Measurements from ENCODE around the gene WNT16.

The WNT16 gene

GRCh38 chr7:121372376-121373010 is 43.7 kb downstream of the WNT16 start:
- Histone ChIP-seq H4K20me1 (ENCODE audit: insufficient read depth, low read length, poor library complexity, severe bottlenecking) (no peaks in the 10 kb centered on the region), H3K36me3 (ENCODE audit: insufficient read depth, low read length) (peaks cover 9% of the 10 kb centered on the region; the same call in 1 of the 2 replicates), H3K4me3 (ENCODE audit: low read length, poor library complexity, severe bottlenecking) (no peak overlapping the region), H3F3A (ENCODE audit: low read depth) (0 out of 2 replicates have a peak, but pooled peaks cover 2% of the 10 kb centered on the region), H3K9me3 (ENCODE audit: insufficient read depth, low read depth, low read length) (no peaks in the 10 kb centered on the region), H3K9ac (ENCODE audit: low read depth, low read length, poor library complexity, severe bottlenecking) (no peak overlapping the region), H3K4me2 (ENCODE audit: low read depth, low read length, poor library complexity, severe bottlenecking) (peak overlapping the region; percentile 41), H3K79me2 (ENCODE audit: insufficient read depth, low read length) (no peaks in the 10 kb centered on the region), H3K4me1 (ENCODE audit: insufficient read depth, low read length, poor library complexity, severe bottlenecking) (peaks cover 25% of the 10 kb centered on the region), H2AFZ (ENCODE audit: low read length) (no peak overlapping the region), H3K9me2 (replicated peaks; ENCODE audit: low read depth, low read length) (no peaks in the 10 kb centered on the region), H3K27me3 (ENCODE audit: insufficient read depth, low read length, poor library complexity, severe bottlenecking) (no peaks in the 10 kb centered on the region)
- no peak for TF ChIP-seq EZH2phosphoT487 (IDR thresholded peaks at IDR 0.05; ENCODE audit: borderline replicate concordance)
- TF ChIP-seq, protein P1, sequence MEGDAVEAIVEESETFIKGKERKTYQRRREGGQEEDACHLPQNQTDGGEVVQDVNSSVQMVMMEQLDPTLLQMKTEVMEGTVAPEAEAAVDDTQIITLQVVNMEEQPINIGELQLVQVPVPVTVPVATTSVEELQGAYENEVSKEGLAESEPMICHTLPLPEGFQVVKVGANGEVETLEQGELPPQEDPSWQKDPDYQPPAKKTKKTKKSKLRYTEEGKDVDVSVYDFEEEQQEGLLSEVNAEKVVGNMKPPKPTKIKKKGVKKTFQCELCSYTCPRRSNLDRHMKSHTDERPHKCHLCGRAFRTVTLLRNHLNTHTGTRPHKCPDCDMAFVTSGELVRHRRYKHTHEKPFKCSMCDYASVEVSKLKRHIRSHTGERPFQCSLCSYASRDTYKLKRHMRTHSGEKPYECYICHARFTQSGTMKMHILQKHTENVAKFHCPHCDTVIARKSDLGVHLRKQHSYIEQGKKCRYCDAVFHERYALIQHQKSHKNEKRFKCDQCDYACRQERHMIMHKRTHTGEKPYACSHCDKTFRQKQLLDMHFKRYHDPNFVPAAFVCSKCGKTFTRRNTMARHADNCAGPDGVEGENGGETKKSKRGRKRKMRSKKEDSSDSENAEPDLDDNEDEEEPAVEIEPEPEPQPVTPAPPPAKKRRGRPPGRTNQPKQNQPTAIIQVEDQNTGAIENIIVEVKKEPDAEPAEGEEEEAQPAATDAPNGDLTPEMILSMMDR (conservative IDR thresholded peaks at IDR 0.05; ENCODE audit: low read length), result no peak

- no peaks in the 10 kb centered on the region for H3K79me2 ChIP-seq (ENCODE audit: insufficient read depth, low read length)
- TF ChIP-seq EZH2phosphoT487 (IDR thresholded peaks at IDR 0.05; ENCODE audit: borderline replicate concordance), result no peak
- TF ChIP-seq, protein P1 (conservative IDR thresholded peaks at IDR 0.05; ENCODE audit: low read length), result peak; percentile 32; the same call in 1 of the 2 replicates
- no peaks in the 10 kb centered on the region for H4K20me1 ChIP-seq (ENCODE audit: insufficient read depth, low read length, poor library complexity, severe bottlenecking)
- H3K9me3 ChIP-seq (ENCODE audit: insufficient read depth, low read depth, low read length), result no peaks in the 10 kb centered on the region
- no peaks in the 10 kb centered on the region for H3K9me2 ChIP-seq (replicated peaks; ENCODE audit: low read depth, low read length)
- H3K4me3 ChIP-seq (ENCODE audit: low read length, poor library complexity, severe bottlenecking), result no peak overlapping the region
- 0 out of 2 replicates have a peak, but pooled peaks cover 2% of the 10 kb centered on the region for H3F3A ChIP-seq (ENCODE audit: low read depth)
- peaks cover 25% of the 10 kb centered on the region for H3K4me1 ChIP-seq (ENCODE audit: insufficient read depth, low read length, poor library complexity, severe bottlenecking)
- H3K9ac ChIP-seq (ENCODE audit: low read depth, low read length, poor library complexity, severe bottlenecking), result no peak overlapping the region
- peaks cover 15% of the 10 kb centered on the region; the same call in 1 of the 2 replicates for H3K36me3 ChIP-seq (ENCODE audit: insufficient read depth, low read length)
- H2AFZ ChIP-seq (ENCODE audit: low read length), result no peak overlapping the region
- no peaks in the 10 kb centered on the region for H3K27me3 ChIP-seq (ENCODE audit: insufficient read depth, low read length, poor library complexity, severe bottlenecking)
- peak overlapping the region; percentile 41 for H3K4me2 ChIP-seq (ENCODE audit: low read depth, low read length, poor library complexity, severe bottlenecking)
These were observed 44.4 kb downstream of the WNT16 start for GRCh38 chr7:121373177-121373576.

DNA sequence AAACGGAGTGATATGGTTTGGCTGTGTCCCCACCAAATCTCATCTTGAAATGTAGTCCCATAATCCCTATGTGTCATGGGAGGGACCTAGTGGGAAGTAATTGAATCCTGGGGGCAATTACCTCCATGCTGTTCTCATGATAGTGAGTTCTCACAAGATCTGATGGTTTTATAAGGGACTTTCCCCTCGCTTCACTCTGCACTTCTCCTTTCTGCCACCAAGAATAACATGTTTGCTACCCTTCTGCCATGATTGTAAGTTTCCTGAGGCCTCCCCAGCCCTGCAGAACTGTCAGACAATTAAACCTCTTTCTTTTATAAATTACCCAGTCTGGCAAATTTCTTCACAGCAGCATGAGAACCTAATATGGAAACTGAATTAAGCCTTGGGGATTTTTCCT is 48.2 kb downstream of the WNT16 start:
- Histone ChIP-seq H2AFZ (ENCODE audit: low read length) (no peak overlapping the region), H3K9me3 (ENCODE audit: insufficient read depth, low read depth, low read length) (no peaks in the 10 kb centered on the region), H3K36me3 (ENCODE audit: insufficient read depth, low read length) (peaks cover 17% of the 10 kb centered on the region; the same call in 1 of the 2 replicates), H3K27me3 (ENCODE audit: insufficient read depth, low read length, poor library complexity, severe bottlenecking) (no peaks in the 10 kb centered on the region), H3K9me2 (replicated peaks; ENCODE audit: low read depth, low read length) (no peaks in the 10 kb centered on the region), H3K79me2 (ENCODE audit: insufficient read depth, low read length) (no peaks in the 10 kb centered on the region), H3K4me3 (ENCODE audit: low read length, poor library complexity, severe bottlenecking) (no peak overlapping the region), H4K20me1 (ENCODE audit: insufficient read depth, low read length, poor library complexity, severe bottlenecking) (no peaks in the 10 kb centered on the region), H3K4me1 (ENCODE audit: insufficient read depth, low read length, poor library complexity, severe bottlenecking) (peaks cover 14% of the 10 kb centered on the region), H3K9ac (ENCODE audit: low read depth, low read length, poor library complexity, severe bottlenecking) (no peak overlapping the region), H3F3A (ENCODE audit: low read depth) (0 out of 2 replicates have a peak, but pooled peaks cover 2% of the 10 kb centered on the region), H3K4me2 (ENCODE audit: low read depth, low read length, poor library complexity, severe bottlenecking) (no peak overlapping the region)
- TF ChIP-seq EZH2phosphoT487 (IDR thresholded peaks at IDR 0.05; ENCODE audit: borderline replicate concordance), result no peak
- TF ChIP-seq, protein P1 (conservative IDR thresholded peaks at IDR 0.05; ENCODE audit: low read length), result no peak

Measured in Loucy (cell line).